HEK293T (cell line): ENCODE results near the gene KRT16.

Source experiments
- BHLHE40 ChIP-seq: fragments of 450-650 bp; IDR thresholded peaks from 2 replicates; pipeline ENCODE4 v1.6.1; 2016; ENCODE audit warnings: mild to moderate bottlenecking, moderate library complexity, borderline replicate concordance
- ELF4 ChIP-seq: fragments of 450-650 bp; IDR thresholded peaks from 2 replicates; pipeline ENCODE4 v1.6.1; 2017; ENCODE audit warnings: antibody characterized with exemption
- FOXA1 ChIP-seq: fragments of 450-650 bp; IDR thresholded peaks from 2 replicates; pipeline ENCODE4 v1.6.1; 2016; ENCODE audit warnings: mild to moderate bottlenecking
- FOXM1 ChIP-seq: fragments of 450-650 bp; IDR thresholded peaks from 2 replicates; pipeline ENCODE4 v1.6.1; 2017; ENCODE audit warnings: mild to moderate bottlenecking, borderline replicate concordance
- HDGF ChIP-seq: fragments of 450-650 bp; IDR thresholded peaks from 2 replicates; pipeline ENCODE4 v1.6.1; 2017; ENCODE audit warnings: antibody characterized with exemption, borderline replicate concordance
- L3MBTL2 ChIP-seq: fragments of 450-650 bp; conservative IDR thresholded peaks from 2 replicates; pipeline ENCODE4 v1.6.1; 2016; ENCODE audit warnings: mild to moderate bottlenecking
- SUZ12 ChIP-seq: fragments of 450-650 bp; IDR thresholded peaks from 2 replicates; pipeline ENCODE4 v1.6.1; 2016; ENCODE audit warnings: mild to moderate bottlenecking
- TARDBP ChIP-seq: fragments of 450-650 bp; IDR thresholded peaks from 2 replicates; pipeline ENCODE4 v1.6.1; 2016

DNA sequence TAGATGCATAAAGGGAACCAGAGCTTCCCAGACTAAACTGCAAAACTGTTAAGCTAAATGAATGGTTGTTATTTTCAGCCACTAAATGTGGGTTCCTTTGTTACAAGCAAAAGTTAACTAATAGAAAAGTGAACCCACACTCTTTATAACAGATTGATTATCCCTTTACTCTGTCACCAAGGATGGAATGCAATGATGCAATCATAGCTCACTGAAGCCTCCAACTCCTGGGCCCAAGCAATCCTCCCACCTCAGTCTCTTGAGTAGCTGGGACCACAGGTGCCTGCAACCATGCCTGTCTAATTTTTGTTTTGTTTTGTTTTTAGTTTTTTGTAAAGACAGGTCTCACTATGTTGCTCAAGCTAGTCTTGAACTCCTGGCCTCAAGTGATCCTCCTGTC lies 47.2 kb downstream of the KRT16 start:
- TF ChIP-seq ELF4 (no peak), HDGF (no peak), FOXM1 (no peak), FOXA1 (no peak), SUZ12 (no peak), TARDBP (no peak), BHLHE40 (no peak), L3MBTL2 (no peak)
